Effector CD8-positive, alpha-beta T cell (primary cell): ENCODE results near the gene PIP4K2C.
"Not testable (repeated sequence)": the region's sequence is repeated elsewhere in the genome, so short reads cannot be mapped to it uniquely, and the experiment has no call there.

Experiments used
- DNase-seq: peaks from one replicate; lab custom pipeline; 2025; lab: John Stamatoyannopoulos, UW

The PIP4K2C gene

GRCh38 chr12:57636731-57637130 lies 45.7 kb downstream of the PIP4K2C start:
- DNase-seq: not testable (repeated sequence)

GRCh38 chr12:57637364-57637763 lies 46.4 kb downstream of the PIP4K2C start:
- no peak for DNase-seq

DNA sequence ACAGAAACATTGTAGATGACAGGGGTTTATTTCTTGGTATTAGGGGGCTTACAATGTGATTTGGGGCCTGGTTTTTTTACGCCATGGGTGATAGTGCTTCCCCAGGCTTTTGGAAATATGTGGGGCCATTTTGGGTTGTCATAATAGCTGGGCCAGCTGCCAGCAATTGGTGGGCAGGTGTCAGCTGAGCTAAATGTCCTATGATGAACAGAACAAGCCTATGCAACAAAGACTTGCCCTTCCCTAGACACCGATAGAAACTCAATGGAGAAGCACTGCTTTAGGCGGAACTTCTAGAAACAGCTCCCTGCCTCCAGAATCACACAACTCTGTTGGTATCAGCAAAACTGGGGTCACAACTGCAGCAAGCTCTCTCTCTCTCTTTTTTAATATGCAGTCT lies 47.1 kb downstream of the PIP4K2C start:
- no peak for DNase-seq

DNA sequence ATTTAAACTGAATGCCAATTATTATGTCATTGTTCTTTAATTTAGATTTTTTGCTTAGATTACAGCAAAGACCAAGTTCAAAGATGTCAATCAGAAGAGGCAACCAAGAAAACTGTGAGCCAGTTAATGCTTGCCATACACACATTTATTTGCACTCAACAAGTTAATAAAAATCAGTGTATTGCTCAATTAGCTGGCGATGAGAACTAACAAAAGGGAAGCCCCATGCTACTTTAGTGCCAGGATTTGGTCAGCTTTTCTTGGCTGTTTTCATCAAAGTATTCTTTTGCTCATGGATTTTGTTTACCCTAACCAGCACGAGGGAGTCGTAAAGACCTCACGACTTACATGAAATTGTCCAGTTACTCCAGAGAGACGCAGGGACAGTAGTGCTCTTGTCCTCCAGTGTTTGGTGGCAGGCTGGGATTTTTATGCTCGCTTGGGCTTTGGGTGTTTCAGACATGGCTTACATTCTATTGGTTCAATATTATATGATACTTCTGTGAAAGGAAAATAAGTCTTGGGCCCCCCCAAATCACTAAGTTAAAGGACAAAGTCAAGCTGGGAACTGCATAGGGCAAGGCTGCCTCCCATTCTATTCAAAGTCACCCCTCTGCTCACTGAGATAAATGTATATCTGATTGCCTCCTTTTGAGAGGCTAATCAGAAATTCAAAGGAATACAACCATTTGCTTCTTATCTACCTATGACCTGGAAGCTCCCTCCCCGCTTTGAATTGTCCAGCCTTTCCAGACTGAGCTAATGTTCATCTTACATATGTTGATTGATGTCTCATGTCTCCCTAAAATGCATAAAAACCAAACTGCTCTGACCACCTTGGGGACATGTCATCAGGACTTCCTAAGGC lies 49.4 kb downstream of the PIP4K2C start:
- no peak for DNase-seq

- DNase-seq: no peak
Measured at GRCh38 chr12:57641699-57642442, 50.9 kb downstream of the PIP4K2C start.

GRCh38 chr12:57645990-57646658 lies 55.1 kb downstream of the PIP4K2C start:
- not testable (repeated sequence) for DNase-seq

DNA sequence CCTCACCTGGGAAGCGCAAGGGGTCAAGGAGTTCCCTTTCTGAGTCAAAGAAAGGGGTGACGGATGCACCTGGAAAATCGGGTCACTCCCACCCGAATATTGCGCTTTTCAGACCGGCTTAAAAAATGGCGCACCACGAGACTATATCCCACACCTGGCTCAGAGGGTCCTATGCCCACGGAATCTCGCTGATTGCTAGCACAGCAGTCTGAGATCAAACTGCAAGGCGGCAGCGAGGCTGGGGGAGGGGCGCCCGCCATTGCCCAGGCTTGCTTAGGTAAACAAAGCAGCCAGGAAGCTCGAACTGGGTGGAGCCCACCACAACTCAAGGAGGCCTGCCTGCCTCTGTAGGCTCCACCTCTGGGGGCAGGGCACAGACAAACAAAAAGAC lies 55.7 kb downstream of the PIP4K2C start:
- DNase-seq: not testable (repeated sequence)
